Keratinocyte (primary cell): Measurements from ENCODE around the gene SAMD11. TPM values are rescaled to one million over a fixed set of nuclear protein-coding genes. Genes with fewer than 3 reads are reported as not detected.

ENCODE experiments used
- DNase-seq: peaks from one replicate; pipeline ENCODE4 v3.0.0-alpha.2; 2011; ENCODE audit warnings: low read depth, missing footprints, low spot score
- FAIRE-seq: peaks from 2 replicates; lab custom pipeline; 2011; peaks lifted over from hg19 to GRCh38; lab: Jason Lieb, UNC
- H2AFZ ChIP-seq: 2 replicates; pipeline ENCODE4 v1.6.0; 2012; ENCODE audit warnings: low read length, control low read depth, inconsistent platforms; ENCODE audit not compliant: control insufficient read depth
- H3K27ac ChIP-seq: 2 replicates; pipeline ENCODE4 v1.5.1; 2011; ENCODE audit warnings: low read length; ENCODE audit not compliant: control insufficient read depth, insufficient read depth
- H3K27me3 ChIP-seq: 3 replicates; pipeline ENCODE4 v1.6.0; 2011; ENCODE audit warnings: low read length; ENCODE audit not compliant: control insufficient read depth, insufficient read depth; ENCODE audit errors: extremely low read depth
- H3K36me3 ChIP-seq, 2 experiments: 2 replicates in 1 of 2; 3 replicates in 1 of 2; pipeline ENCODE4 v1.5.1; 2011; ENCODE audit warnings: low read length in 2 of 2, mild to moderate bottlenecking in 1 of 2; ENCODE audit not compliant: control insufficient read depth in 2 of 2, insufficient read depth in 2 of 2; ENCODE audit errors: extremely low read depth in 1 of 2
- H3K4me1 ChIP-seq: 3 replicates; pipeline ENCODE4 v1.5.1; 2011; ENCODE audit warnings: low read length; ENCODE audit not compliant: control insufficient read depth, insufficient read depth; ENCODE audit errors: extremely low read depth
- H3K4me2 ChIP-seq: 3 replicates; pipeline ENCODE4 v1.6.0; 2011; ENCODE audit warnings: low read depth, low read length; ENCODE audit not compliant: control insufficient read depth, insufficient read depth; ENCODE audit errors: extremely low read depth
- H3K4me3 ChIP-seq, 3 experiments: fragments of 200-600 bp in 1 of 3; sonication (generic) in 1 of 3; 2 replicates in 2 of 3; 3 replicates in 1 of 3; pipeline ENCODE4 v1.5.1; 2011 to 2016; ENCODE audit warnings: low read length in 3 of 3, mild to moderate bottlenecking in 3 of 3, control low read depth in 2 of 3, inconsistent platforms in 1 of 3, low read depth in 1 of 3, mixed read lengths in 1 of 3, mixed run types in 1 of 3, moderate library complexity in 1 of 3; ENCODE audit not compliant: control insufficient read depth in 2 of 3, insufficient read depth in 2 of 3; ENCODE audit errors: extremely low read depth in 1 of 3
- H3K79me2 ChIP-seq: 2 replicates; pipeline ENCODE4 v1.6.0; 2012; ENCODE audit warnings: low read length; ENCODE audit not compliant: control insufficient read depth, insufficient read depth
- H3K9ac ChIP-seq: 3 replicates; pipeline ENCODE4 v1.6.0; 2011; ENCODE audit warnings: low read length; ENCODE audit not compliant: control insufficient read depth, insufficient read depth; ENCODE audit errors: extremely low read depth
- H3K9me1 ChIP-seq: 3 replicates; pipeline ENCODE4 v1.6.0; 2011; ENCODE audit warnings: low read length; ENCODE audit not compliant: control insufficient read depth, insufficient read depth; ENCODE audit errors: extremely low read depth
- H3K9me3 ChIP-seq: 2 replicates; pipeline ENCODE4 v1.5.1; 2012; ENCODE audit warnings: low read depth, low read length; ENCODE audit not compliant: control insufficient read depth
- H4K20me1 ChIP-seq: 3 replicates; pipeline ENCODE4 v1.6.0; 2011; ENCODE audit warnings: low read length; ENCODE audit not compliant: control insufficient read depth, insufficient read depth; ENCODE audit errors: extremely low read depth
- EZH2 ChIP-seq: IDR thresholded peaks from one replicate; pipeline ENCODE4 v1.6.1; 2012; ENCODE audit warnings: inconsistent platforms, mild to moderate bottlenecking, low read length, moderate library complexity
- dilution Hi-C: fragments of 300-500 bp; cut with MboI; formaldehyde crosslinking; loops from one replicate; pipeline ENCODE4 v1.7.0; 2020; ENCODE audit warnings: low sequenced_read_pairs; ENCODE audit not compliant: extremely low pct_ligation_motif_present
- polyA plus RNA-seq, 5 experiments: library from polyadenylated mRNA; depleted of rRNA in 3 of 5; stranded (reverse) in 3 of 5; stranded (forward) in 1 of 5; unstranded in 1 of 5; fragments of >200 nt; gene quantifications; 1 replicate in 1 of 5; 2 replicates in 3 of 5; 3 replicates in 1 of 5; pipeline versions ENCODE4 v1.2.1 to v1.2.3, GENCODE V29; 2011 to 2012; ENCODE audit warnings: missing spikeins in 2 of 5, low read depth in 1 of 5, low replicate concordance in 1 of 5
- TF ChIP-seq, protein P1 (sequence below), 3 experiments: IDR thresholded peaks in 1 of 3; conservative IDR thresholded peaks in 1 of 3; optimal IDR thresholded peaks in 1 of 3; 2 replicates in 2 of 3; 3 replicates in 1 of 3; pipeline versions ENCODE3 to v1.5.1; 2011; ENCODE audit warnings: low read length in 3 of 3, mild to moderate bottlenecking in 3 of 3, moderate library complexity in 2 of 3, control low read depth in 1 of 3, inconsistent platforms in 1 of 3; ENCODE audit not compliant: insufficient read depth in 2 of 3; ENCODE audit errors: extremely low read depth in 1 of 3

SAMD11 gene
- polyA plus RNA-seq, 1 donor (not counting 4 experiments of a cell fraction or from before 2014, with no cell fraction given), result not detected

DNA sequence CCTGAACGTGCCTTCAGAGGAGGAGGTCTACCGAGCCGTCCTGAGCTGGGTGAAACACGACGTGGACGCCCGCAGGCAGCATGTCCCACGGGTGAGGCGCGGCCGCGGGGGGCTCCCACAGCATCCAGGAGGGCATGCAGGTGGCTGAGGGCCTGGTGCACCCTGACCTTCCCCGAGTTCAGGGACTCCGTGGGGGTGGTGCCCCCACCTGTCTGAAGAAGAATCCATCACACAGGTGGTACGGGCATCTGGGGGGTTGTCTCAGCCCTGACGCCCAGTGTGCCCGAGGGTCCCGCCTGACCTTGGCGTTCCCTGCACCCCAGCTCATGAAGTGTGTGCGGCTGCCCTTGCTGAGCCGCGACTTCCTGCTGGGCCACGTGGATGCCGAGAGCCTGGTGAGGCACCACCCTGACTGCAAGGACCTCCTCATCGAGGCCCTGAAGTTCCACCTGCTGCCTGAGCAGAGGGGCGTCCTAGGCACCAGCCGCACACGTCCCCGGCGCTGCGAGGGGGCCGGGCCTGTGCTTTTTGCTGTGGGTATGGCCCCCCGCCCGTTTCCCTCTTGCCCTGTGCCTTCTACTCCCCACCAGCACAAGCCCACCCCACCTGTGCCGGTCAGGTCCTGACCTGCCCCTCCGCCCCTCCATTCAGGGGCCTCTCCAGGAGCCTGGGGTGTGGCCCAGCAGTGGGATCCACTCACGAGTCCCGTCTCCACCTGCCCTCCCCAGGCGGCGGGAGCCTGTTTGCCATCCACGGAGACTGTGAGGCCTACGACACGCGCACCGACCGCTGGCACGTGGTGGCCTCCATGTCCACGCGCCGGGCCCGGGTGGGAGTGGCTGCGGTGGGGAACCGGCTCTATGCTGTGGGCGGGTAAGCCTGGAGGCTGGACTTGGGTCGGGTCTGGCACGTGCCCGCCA, 38.9 kb downstream of the SAMD11 start:
- Histone ChIP-seq H4K20me1 (peaks cover 2% of the 10 kb centered on the region), H3K36me3 (peaks cover 2 to 5% of the 10 kb centered on the region in 2 experiments), H3K4me1 (peaks cover 19% of the 10 kb centered on the region), H2AFZ (no peak overlapping the region), H3K9me1 (no peaks in the 10 kb centered on the region), H3K27ac (no peak overlapping the region), H3K4me3 (no peak overlapping the region), H3K9me3 (no peaks in the 10 kb centered on the region), H3K79me2 (peaks cover 14% of the 10 kb centered on the region), H3K27me3 (peaks cover 5% of the 10 kb centered on the region), H3K4me2 (no peak overlapping the region), H3K9ac (no peak overlapping the region)
- DNase-seq (no peak), FAIRE-seq (no peak)
- TF ChIP-seq, protein P1, sequence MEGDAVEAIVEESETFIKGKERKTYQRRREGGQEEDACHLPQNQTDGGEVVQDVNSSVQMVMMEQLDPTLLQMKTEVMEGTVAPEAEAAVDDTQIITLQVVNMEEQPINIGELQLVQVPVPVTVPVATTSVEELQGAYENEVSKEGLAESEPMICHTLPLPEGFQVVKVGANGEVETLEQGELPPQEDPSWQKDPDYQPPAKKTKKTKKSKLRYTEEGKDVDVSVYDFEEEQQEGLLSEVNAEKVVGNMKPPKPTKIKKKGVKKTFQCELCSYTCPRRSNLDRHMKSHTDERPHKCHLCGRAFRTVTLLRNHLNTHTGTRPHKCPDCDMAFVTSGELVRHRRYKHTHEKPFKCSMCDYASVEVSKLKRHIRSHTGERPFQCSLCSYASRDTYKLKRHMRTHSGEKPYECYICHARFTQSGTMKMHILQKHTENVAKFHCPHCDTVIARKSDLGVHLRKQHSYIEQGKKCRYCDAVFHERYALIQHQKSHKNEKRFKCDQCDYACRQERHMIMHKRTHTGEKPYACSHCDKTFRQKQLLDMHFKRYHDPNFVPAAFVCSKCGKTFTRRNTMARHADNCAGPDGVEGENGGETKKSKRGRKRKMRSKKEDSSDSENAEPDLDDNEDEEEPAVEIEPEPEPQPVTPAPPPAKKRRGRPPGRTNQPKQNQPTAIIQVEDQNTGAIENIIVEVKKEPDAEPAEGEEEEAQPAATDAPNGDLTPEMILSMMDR (optimal IDR thresholded peaks at IDR 0.05 in 1 of 3, IDR thresholded peaks at IDR 0.05 in 1 of 3, conservative IDR thresholded peaks at IDR 0.05 in 1 of 3; ENCODE audit: extremely low read depth in 1 of 3, insufficient read depth in 2 of 3, low read length in 3 of 3), result no peak
- no peak for TF ChIP-seq EZH2
- dilution Hi-C loops, result no loop called here

DNA sequence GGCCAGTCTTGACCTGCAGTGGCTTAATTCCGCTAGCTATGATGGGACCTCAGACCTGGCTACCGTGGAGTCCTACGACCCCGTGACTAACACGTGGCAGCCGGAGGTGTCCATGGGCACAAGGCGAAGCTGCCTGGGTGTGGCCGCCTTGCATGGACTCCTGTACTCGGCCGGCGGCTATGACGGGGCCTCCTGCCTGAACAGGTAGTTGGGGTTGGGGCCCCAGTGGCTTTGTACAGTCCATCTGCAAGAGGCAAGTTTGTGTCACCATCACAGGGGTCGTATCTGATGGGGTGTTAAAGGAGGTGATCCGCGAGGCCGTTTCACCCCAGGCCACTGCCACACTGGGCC, 39.6 kb downstream of the SAMD11 start:
- no peaks in the 10 kb centered on the region for H4K20me1 ChIP-seq
- DNase-seq, result no peak
- H3K27me3 ChIP-seq, result peaks cover 5% of the 10 kb centered on the region
- peaks cover 8% of the 10 kb centered on the region for H3K79me2 ChIP-seq
- no peak overlapping the region for H2AFZ ChIP-seq
- H3K9me3 ChIP-seq, result no peaks in the 10 kb centered on the region
- no peak overlapping the region for H3K4me2 ChIP-seq
- H3K4me1 ChIP-seq, result peaks cover 17% of the 10 kb centered on the region
- peaks cover 0 to 5% of the 10 kb centered on the region in 2 experiments for H3K36me3 ChIP-seq
- dilution Hi-C loops, result no loop called here
- H3K9ac ChIP-seq, result no peak overlapping the region
- H3K27ac ChIP-seq, result no peak overlapping the region
- FAIRE-seq, result no peak
- no peaks in the 10 kb centered on the region for H3K9me1 ChIP-seq
- H3K4me3 ChIP-seq, result no peak overlapping the region
- no peak for TF ChIP-seq EZH2
- TF ChIP-seq, protein P1 (optimal IDR thresholded peaks at IDR 0.05 in 1 of 3, IDR thresholded peaks at IDR 0.05 in 1 of 3, conservative IDR thresholded peaks at IDR 0.05 in 1 of 3; ENCODE audit: extremely low read depth in 1 of 3, insufficient read depth in 2 of 3, low read length in 3 of 3), result no peak
